Hepatocyte (in vitro differentiated cells): ENCODE results near the gene CENPQ. TPM values are rescaled to one million over a fixed set of nuclear protein-coding genes. Genes with fewer than 3 reads are reported as not detected.

Experiments
- DNase-seq: peaks from one replicate; pipeline ENCODE4 v3.0.0-alpha.2; 2016; ENCODE audit warnings: low spot score
- H2AFZ ChIP-seq: fragments of 200-600 bp; sonication (generic); 2 replicates; pipeline ENCODE4 v1.6.0; 2016; ENCODE audit warnings: antibody characterized with exemption, mild to moderate bottlenecking
- H3K27ac ChIP-seq: fragments of 200-600 bp; sonication (generic); 2 replicates; pipeline ENCODE4 v1.5.1; 2016; ENCODE audit warnings: mild to moderate bottlenecking
- H3K27me3 ChIP-seq: fragments of 200-600 bp; sonication (generic); 2 replicates; pipeline ENCODE4 v1.6.1; 2016
- H3K36me3 ChIP-seq: fragments of 200-600 bp; sonication (generic); replicated peaks from 2 replicates; pipeline ENCODE4 v1.5.1; 2016; ENCODE audit warnings: low read depth; ENCODE audit not compliant: insufficient read depth
- H3K4me1 ChIP-seq: fragments of 200-600 bp; sonication (generic); 2 replicates; pipeline ENCODE4 v1.5.1; 2016; ENCODE audit warnings: mild to moderate bottlenecking, moderate library complexity; ENCODE audit not compliant: insufficient read depth
- H3K4me2 ChIP-seq: fragments of 200-600 bp; sonication (generic); 2 replicates; pipeline ENCODE4 v1.6.0; 2016
- H3K4me3 ChIP-seq: fragments of 200-600 bp; sonication (generic); 2 replicates; pipeline ENCODE4 v1.5.1; 2016; ENCODE audit warnings: mild to moderate bottlenecking
- H3K79me2 ChIP-seq: fragments of 200-600 bp; sonication (generic); 2 replicates; pipeline ENCODE4 v1.6.0; 2017; ENCODE audit warnings: mild to moderate bottlenecking
- H3K9me2 ChIP-seq: fragments of 200-600 bp; sonication (generic); replicated peaks from 2 replicates; pipeline ENCODE4 v1.6.0; 2017; ENCODE audit warnings: mild to moderate bottlenecking; ENCODE audit not compliant: insufficient read depth
- H3K9me3 ChIP-seq: fragments of 200-600 bp; sonication (generic); 2 replicates; pipeline ENCODE4 v1.5.1; 2016; ENCODE audit warnings: low read depth, mild to moderate bottlenecking
- H4K20me1 ChIP-seq: fragments of 200-600 bp; sonication (generic); 2 replicates; pipeline ENCODE4 v1.6.0; 2016; ENCODE audit warnings: mild to moderate bottlenecking; ENCODE audit not compliant: insufficient read depth, poor library complexity, severe bottlenecking
- CTCF ChIP-seq: fragments of 200-600 bp; sonication (generic); IDR thresholded peaks from 2 replicates; pipeline ENCODE4 v1.5.1; 2016; ENCODE audit warnings: antibody characterized with exemption, mild to moderate bottlenecking; ENCODE audit not compliant: poor library complexity
- EZH2 ChIP-seq: fragments of 200-600 bp; sonication (generic); IDR thresholded peaks from 2 replicates; pipeline ENCODE4 v1.6.1; 2016; ENCODE audit warnings: antibody characterized with exemption, mild to moderate bottlenecking, borderline replicate concordance
- EZH2phosphoT487 ChIP-seq: fragments of 200-600 bp; sonication (generic); IDR thresholded peaks from one replicate; pipeline ENCODE4 v1.6.1; 2018; ENCODE audit warnings: antibody characterized with exemption, mild to moderate bottlenecking, low read depth, moderate library complexity; ENCODE audit not compliant: unreplicated experiment, severe bottlenecking
- WGBS: methylation state at CpG from one replicate; pipeline ENCODE4 v1.1.6; 2016; ENCODE audit warnings: low lambda C conversion rate; ENCODE audit errors: missing lambda C conversion rate; 5-methylcytosine and 5-hydroxymethylcytosine counted together
- polyA plus RNA-seq: library from polyadenylated mRNA; unstranded; fragments of >200 nt; fragmentation: Nextera tagmentation; extraction: Ambion mirVana; gene quantifications from 2 replicates; pipeline ENCODE4 v1.2.1, GENCODE V29; 2016
- total RNA-seq: library from RNA; depleted of rRNA; stranded (reverse); fragments of >200 nt; gene quantifications from 2 replicates; pipeline ENCODE4 v1.2.3, GENCODE V29; 2014

The CENPQ gene
- total and polyA plus RNA-seq, 2 experiments from 2014 or later: 4.4 to 5.0 TPM

- Histone ChIP-seq H4K20me1 (no peaks in the 10 kb centered on the region), H2AFZ (no peak overlapping the region), H3K9me2 (no peaks in the 10 kb centered on the region), H3K27ac (no peak overlapping the region), H3K27me3 (no peaks in the 10 kb centered on the region), H3K4me3 (no peak overlapping the region), H3K4me2 (no peak overlapping the region), H3K79me2 (no peaks in the 10 kb centered on the region), H3K9me3 (no peaks in the 10 kb centered on the region), H3K4me1 (no peaks in the 10 kb centered on the region), H3K36me3 (no peaks in the 10 kb centered on the region)
- TF ChIP-seq EZH2: no peak
- no peak for TF ChIP-seq CTCF
- no peak for TF ChIP-seq EZH2phosphoT487
- WGBS: 82% methylated on average over 5 of the region's 5 CpGs
- DNase-seq: no peak
These were observed 72.6 kb downstream of the CENPQ start for GRCh38 chr6:49535795-49536194.

- no peaks in the 10 kb centered on the region for H3K9me2 ChIP-seq
- no peak overlapping the region for H3K27ac ChIP-seq
- H3K4me2 ChIP-seq: no peak overlapping the region
- no peaks in the 10 kb centered on the region for H4K20me1 ChIP-seq
- no peak for DNase-seq
- no peaks in the 10 kb centered on the region for H3K27me3 ChIP-seq
- no peaks in the 10 kb centered on the region for H3K9me3 ChIP-seq
- WGBS: 97% methylated on average over 3 of the region's 3 CpGs
- no peaks in the 10 kb centered on the region for H3K79me2 ChIP-seq
- H3K36me3 ChIP-seq: no peaks in the 10 kb centered on the region
- no peak overlapping the region for H2AFZ ChIP-seq
- no peak for TF ChIP-seq EZH2phosphoT487
- no peak for TF ChIP-seq CTCF
- no peak for TF ChIP-seq EZH2
- H3K4me3 ChIP-seq: no peak overlapping the region
- no peaks in the 10 kb centered on the region for H3K4me1 ChIP-seq
These were observed 75.9 kb downstream of the CENPQ start for GRCh38 chr6:49539102-49539501.

- no peaks in the 10 kb centered on the region for H3K79me2 ChIP-seq
- H3K4me1 ChIP-seq: no peaks in the 10 kb centered on the region
- H3K27ac ChIP-seq: no peak overlapping the region
- no peak for DNase-seq
- no peak overlapping the region for H3K4me2 ChIP-seq
- H3K4me3 ChIP-seq: no peak overlapping the region
- no peak overlapping the region for H2AFZ ChIP-seq
- no peaks in the 10 kb centered on the region for H3K9me3 ChIP-seq
- no peaks in the 10 kb centered on the region for H3K9me2 ChIP-seq
- no peaks in the 10 kb centered on the region for H4K20me1 ChIP-seq
- no peaks in the 10 kb centered on the region for H3K27me3 ChIP-seq
- H3K36me3 ChIP-seq: no peaks in the 10 kb centered on the region
- no peak for TF ChIP-seq CTCF
- TF ChIP-seq EZH2phosphoT487: no peak
- TF ChIP-seq EZH2: no peak
These were observed 77.4 kb downstream of the CENPQ start for GRCh38 chr6:49540614-49541013.

- Histone ChIP-seq H3K36me3 (no peaks in the 10 kb centered on the region), H3K4me1 (no peaks in the 10 kb centered on the region), H3K27ac (peak overlapping the region; percentile 24), H3K79me2 (no peaks in the 10 kb centered on the region), H4K20me1 (no peaks in the 10 kb centered on the region), H3K4me2 (peak overlapping the region; percentile 0), H3K27me3 (no peaks in the 10 kb centered on the region), H2AFZ (no peak overlapping the region), H3K9me2 (no peaks in the 10 kb centered on the region), H3K9me3 (no peaks in the 10 kb centered on the region), H3K4me3 (no peak overlapping the region)
- TF ChIP-seq CTCF (no peak), EZH2phosphoT487 (no peak), EZH2 (no peak)
- 0% methylated on average over 1 of the region's 1 CpG for WGBS
- peak; percentile 58 for DNase-seq
These were observed 78.1 kb downstream of the CENPQ start for GRCh38 chr6:49541210-49541724.
